Measurements from ENCODE around the gene GPI.
"Not testable (repeated sequence)": the region's sequence is repeated elsewhere in the genome, so short reads cannot be mapped to it uniquely, and the experiment has no call there.

The GPI gene

DNA sequence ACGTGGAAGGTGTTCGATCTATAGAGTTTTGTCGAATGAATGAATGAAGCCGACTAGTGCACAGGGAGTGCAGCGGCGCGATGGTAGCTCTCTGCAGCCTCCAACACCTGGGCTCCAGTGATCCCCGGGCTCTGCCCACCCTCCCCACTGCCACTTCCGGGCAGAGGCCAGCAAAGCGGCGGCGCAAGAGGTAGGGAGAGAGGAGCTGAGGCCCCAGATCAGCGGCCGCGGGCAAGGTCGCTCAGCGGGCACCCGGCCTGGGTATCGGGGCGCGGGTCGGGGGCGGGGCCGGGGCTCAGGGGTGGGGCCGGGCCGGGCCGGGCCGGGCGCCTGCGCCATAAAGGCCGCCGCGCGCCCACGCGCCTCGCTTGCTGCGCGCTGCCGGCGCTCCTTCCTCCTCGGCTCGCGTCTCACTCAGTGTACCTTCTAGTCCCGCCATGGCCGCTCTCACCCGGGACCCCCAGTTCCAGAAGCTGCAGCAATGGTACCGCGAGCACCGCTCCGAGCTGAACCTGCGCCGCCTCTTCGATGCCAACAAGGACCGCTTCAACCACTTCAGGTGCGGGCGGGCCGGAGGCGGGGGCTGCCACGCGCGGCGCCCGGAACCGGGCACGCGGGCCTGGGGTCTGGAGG lies at the start of gene GPI:
GPI (plus strand) TSS at position 367 of the 633 bp plus-strand sequence; CDS start at position 438, 71 bp downstream.
- peak; percentile 59 for DNase-seq (ENCODE audit: low spot score)

DNA sequence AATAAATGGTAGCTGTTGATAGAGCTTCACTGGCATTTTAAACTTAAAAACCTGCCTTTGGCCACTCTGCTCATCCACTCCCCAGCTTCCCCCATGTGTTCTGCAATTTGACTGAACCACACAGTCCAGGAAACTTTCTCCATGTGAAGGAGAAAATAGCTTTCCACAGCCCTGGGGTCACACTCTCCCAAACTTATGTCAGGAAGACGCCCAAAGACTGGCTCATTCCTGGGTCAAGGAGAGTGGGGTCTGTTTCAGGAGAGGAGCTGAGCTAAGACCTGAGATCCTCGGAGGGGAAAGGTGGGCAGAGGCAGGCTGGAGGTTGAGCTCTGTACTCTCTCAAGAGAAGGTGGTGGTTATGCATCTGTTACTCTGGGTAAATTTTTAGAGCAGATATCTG lies 48.7 kb upstream of the GPI start:
- no peak for DNase-seq (ENCODE audit: low spot score)

DNA sequence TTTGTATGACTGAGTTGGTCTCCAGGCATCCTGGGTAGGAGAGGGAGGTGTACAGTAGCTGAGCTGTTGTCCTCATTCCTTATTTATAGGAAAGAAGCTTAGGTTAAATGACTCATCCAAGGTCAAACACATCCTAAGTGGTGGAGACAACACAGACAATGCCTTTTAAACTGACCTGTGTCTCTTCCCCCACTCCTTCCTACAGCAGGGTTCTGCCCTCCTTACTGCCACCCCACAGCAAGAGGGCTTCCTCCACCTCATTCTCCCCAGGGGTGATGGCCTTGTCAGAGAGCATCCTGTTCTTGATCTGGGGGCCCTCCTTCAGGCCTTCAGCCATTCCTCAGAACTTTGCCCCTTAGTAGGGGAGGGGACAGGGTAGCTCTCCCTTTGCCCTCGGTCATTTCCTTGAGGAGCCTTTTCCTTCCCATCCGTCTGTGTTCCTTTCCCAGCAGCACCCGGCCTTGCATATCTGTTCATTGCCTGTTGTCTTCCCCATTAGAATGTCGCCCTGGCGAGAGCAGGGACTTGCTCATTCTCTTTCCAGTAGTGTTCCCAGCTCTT lies 48.2 kb upstream of the GPI start:
- no peak for DNase-seq (ENCODE audit: low spot score)

DNA sequence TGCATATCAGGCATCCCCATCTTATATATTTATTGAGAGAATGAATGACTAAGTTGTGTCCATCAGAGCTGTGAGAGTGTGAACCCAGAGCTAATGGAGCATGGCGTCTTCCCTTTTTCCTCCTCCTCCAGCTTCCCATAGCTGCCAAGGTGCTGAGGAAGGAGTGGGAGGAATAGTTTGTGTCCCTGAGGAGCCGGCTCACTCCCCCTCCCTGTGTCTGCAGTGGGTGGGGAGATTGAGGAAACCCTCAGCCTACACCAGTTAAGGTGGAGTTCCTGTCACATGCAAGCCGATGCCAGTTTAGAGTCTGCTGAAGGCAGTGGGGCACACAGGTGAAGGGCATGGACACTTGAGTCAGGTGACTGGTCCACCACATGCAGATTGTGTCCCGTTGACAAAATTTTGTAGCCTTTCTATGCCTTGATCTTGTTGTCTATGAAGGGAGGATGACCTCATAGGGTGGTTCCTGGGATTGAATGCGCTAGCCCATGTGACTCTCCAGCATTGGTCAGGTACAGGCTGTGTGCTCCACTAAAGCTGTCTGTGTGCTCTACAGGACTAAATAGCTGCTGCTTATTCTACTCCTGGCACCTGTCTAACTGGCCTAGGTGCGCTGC lies 47.6 kb upstream of the GPI start:
- DNase-seq (ENCODE audit: low spot score): peak; percentile 31

DNA sequence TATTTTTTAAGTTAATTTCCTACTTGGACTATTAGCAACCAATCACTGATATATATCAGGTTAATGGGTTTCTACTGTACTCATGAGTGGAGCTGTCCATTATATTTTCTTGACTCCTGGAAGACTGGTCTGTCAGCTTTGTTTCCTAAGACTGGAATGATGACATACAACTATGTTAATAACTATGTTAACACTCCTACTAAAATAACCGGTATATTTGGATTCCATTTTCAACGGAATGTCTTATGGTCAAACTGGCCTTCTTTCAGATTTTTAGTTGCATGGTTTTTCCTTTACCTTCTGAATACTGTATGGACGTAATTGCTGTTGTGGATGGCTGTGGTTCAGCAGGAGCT lies 45.8 kb upstream of the GPI start:
- DNase-seq (ENCODE audit: low spot score): no peak

DNA sequence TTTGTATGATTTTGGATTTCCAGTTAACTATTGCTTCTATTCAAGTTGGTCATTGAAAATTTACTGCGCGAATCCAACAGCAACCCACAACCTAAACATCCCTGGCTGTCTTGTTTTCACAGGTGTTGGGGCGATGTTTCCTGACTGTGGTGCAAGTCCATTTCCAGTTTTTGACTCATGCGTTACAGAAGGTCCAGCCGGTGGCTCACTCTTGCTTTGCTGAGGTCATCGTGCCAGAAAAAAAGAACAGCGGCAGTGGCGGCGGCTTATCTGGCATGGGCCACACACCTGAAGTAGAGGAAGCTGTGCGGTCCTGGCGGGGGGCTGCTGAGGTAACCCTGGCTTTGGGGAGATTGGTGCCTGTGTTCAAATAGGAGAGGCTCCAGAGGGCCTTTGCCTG lies 45.2 kb upstream of the GPI start:
- peak; percentile 54 for DNase-seq (ENCODE audit: low spot score)

DNA sequence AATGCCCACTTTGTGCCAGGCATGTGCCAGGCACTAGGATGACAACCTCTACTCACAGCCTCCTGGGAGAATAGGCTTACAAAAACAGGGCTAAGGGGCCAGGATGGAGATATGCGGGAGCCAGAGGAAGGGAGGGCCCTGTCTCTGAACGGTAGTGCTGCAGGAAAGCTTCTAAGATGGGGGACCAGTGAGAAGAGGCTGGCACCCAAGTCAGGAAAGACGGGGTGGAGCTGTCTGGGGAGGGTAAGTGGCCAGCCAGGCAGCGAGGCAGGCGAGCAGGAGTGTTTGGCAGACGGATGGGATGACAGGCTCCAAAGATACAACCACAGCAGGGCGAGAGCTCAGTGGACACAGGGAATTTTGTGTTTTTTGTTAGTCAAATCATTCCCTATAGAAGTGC lies 44.7 kb upstream of the GPI start:
- DNase-seq (ENCODE audit: low spot score): peak; percentile 58

DNA sequence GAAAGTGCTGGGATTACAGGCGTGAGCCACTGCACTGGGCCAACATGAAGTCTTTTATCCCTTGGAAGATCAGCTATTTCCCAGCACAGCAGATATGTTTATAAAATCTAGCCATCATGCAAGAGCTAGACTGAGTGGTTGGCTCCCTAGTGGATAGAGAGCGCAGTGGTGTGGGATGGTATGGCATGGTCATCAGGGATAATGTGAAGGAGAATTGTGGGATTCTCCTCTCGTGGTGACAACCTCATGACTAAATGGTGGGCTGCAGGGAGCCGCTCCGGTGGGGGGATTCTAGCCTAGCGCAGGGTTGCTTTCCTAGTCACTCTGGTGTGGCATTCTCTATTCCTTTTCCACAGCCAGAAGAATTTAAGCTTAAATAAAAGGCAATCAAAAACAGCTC lies 43.3 kb upstream of the GPI start:
- no peak for DNase-seq (ENCODE audit: low spot score)

DNA sequence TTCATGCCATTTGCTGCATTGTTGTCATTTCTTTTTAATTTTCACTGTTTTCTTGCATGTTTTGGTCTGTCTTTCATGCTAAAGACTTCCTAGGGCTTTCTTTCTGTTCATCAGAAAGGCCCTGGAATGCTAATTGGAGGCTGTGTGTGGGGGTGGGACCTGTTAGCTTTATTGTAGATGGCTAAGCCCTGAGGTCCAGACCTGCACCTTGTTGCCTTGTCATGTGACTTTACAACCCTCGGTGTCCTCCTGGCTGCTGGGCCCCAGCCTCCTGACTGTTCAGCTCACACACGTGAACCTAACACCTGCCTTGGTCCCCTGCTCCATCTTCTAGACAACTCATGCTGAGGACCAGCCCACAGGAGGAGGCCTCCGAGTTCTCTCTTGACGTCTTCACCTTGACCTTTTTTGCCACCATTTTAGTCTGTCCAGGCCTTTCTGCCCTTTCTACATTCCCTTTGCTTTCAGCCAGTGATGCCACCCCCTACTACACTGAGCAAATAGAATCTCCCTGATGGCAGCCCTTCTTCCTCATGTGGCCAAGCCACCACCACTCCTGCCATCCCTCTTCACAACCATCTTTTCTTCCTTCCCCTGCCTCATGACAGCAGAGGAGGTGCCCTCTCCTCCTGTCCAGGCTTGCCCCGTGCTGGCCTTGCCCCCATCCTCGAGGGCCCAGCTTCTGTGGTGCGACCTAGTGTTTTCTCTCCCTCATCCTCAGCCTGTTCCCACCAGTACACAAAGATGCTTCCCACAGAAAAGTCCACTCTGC lies 41.4 kb upstream of the GPI start:
- no peak for DNase-seq (ENCODE audit: low spot score)

DNA sequence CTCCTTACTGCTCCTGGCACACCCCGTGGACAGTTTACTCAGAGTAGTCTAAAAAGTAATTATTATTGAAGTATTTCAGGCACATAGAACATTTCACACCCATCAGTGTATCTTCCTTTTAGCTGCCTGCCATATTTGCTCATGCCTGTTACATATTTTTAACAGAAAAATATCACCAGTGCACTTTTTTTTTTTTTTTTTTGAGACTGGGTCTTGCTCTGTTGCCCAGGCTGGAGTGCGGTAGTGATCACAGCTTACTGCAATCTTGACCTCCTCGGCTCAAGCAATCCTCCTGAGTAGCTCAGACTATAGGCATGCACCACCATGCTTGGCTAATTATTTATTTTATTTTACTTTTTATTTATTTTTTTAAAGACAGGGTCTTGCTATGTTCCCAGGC lies 40.7 kb upstream of the GPI start:
- no peak for DNase-seq (ENCODE audit: low spot score)

DNA sequence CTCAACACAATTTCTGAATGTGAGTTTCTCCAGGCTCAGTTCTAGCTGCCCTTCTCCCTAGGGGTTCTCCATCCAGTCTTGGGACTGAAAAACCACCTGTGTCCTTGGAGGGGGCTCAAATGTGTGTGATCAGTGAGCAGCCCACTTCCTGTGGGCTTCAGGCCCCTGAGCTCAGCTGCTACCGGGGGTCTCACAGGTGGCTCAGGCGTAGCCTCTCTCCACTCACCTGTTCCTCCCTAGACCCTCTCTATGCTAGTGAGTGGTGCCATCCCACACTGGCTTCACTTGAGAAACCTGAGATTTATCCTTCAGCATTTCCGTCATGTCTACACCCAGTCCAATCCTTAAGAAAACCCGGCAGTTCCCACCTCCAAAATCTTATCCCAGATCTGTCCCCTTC lies 39.8 kb upstream of the GPI start:
- no peak for DNase-seq (ENCODE audit: low spot score)

DNA sequence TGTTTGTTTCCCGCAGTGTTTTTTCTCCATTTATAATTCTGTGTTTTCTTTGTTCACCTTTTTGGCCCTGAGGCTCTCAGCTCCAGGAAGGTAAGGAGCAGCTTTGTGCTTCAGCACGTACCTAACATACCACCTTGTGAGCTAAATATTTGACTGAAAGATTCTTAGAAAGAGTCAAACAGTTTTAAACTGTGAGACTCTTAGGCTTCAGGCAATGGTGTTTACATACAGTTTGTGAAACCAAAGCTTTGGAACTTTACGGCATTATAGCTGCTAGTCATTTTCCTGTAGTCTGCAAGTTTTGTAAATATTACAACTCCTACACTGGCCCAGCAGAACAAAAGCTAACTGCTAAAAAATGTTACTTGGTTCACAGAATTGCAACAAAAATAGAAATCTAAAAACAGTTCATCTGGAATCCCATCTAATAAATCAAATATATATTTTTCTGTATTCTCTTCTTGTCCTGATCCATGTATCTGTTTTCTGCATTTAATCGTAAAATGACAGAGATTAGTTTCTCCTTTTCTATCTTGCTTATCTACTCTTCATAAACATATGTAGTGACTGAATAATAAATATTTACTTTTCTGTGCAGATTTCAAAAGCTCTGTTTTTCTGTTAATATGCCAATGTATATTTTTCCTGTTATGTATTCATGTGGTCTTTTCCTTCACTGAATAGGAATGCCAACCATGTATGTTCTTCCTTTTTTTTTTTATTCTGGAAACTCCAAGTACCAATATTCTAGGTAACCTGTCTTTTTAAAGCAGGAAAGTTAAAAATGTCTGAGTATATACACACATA lies 38.8 kb upstream of the GPI start:
- DNase-seq (ENCODE audit: low spot score): no peak

DNA sequence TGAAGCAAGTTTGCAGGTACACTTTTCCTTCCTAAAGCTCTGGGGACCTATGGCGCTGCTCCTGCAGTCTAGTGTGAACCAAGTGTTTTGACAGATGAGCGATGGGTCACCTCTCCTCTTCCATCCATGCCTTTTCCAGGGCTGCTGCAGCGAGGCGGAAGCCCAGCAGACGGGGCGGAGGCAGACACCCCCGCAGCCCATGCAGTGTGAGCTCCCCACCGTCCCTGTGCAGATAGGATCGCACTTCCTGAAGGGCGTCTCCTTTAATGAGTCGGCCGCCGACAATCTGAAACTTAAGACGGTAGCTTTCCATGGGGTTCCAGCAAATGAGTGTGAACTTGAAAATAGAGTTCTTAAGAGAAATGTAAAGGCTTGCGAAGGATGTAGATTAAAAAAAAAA lies 37.1 kb upstream of the GPI start:
- DNase-seq (ENCODE audit: low spot score): no peak

DNA sequence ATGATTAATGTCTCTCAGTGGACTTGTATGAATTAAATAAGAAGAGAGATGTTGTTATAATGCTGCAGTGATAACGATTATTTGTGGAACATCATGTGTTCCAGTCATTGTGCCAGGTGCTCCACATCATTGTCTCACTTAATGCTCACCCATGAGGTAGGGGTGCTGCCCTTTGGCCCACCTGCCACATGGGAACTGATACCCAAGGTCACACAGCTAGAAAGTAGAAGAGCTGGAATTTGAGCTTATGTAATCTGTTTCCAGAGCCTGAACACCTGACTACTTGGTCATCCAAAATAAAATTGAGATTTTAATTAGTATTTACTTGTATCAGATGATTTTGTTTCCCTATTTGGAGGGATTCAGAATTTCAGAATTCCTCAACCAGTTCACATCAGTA lies 36.0 kb upstream of the GPI start:
- DNase-seq (ENCODE audit: low spot score): no peak

DNA sequence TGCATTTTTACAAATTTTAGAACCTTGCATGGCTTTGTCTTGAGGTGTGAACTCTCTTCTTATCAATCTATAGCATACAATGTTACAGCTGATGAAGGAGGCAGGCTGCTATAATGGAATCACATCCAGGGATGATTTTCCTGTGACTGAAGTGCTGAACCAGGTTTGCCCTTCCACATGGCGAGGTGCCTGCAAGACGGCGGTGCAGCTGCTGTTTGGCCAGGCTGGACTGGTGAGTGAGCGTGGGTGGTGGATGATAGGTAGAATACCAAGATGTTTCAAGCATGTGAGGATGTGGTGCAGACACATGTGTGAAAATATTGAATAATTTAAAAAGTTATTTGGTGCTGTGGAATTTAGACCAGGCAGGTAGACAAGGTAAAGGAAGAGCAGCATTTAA lies 34.9 kb upstream of the GPI start:
- DNase-seq (ENCODE audit: low spot score): no peak

DNA sequence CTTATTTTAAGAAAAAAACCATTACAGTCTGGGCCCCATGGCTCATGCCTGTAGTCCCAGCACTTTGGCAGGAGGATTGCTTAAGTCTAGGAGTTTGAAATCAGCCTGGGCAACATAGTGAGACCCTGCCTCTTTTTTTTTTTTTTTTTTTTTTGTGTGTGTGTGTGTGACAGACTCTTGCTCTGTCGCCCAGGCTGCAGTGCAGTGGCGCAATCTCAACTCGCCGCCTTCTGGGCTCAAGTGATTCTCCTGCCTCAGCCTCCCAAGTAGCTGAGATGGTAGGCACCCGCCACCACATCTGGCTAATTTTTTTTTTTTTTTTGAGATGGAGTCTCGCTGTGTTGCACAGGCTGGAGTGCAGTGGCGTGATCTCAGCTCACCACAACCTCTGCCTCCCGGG lies 34.4 kb upstream of the GPI start:
- not testable (repeated sequence) for DNase-seq (ENCODE audit: low spot score)

DNA sequence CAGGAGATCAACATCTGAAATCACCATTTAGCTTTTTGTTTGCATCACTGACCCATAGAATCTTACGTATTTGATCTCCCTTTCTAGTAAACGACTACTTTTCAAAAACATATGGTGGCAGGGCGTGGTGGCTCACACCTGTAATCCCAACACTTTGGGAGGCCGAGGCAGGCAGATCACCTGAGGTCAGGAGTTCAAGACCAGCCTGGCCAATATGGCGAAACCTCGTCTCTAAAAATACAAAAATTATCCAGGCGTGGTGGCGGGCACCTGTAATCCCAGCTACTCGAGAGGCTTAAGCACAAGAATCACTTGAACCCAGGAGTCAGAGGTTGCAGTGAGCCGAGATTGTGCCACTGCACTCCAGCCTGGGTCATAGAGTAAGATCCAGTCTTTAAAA lies 33.4 kb upstream of the GPI start:
- DNase-seq (ENCODE audit: low spot score): not testable (repeated sequence)

DNA sequence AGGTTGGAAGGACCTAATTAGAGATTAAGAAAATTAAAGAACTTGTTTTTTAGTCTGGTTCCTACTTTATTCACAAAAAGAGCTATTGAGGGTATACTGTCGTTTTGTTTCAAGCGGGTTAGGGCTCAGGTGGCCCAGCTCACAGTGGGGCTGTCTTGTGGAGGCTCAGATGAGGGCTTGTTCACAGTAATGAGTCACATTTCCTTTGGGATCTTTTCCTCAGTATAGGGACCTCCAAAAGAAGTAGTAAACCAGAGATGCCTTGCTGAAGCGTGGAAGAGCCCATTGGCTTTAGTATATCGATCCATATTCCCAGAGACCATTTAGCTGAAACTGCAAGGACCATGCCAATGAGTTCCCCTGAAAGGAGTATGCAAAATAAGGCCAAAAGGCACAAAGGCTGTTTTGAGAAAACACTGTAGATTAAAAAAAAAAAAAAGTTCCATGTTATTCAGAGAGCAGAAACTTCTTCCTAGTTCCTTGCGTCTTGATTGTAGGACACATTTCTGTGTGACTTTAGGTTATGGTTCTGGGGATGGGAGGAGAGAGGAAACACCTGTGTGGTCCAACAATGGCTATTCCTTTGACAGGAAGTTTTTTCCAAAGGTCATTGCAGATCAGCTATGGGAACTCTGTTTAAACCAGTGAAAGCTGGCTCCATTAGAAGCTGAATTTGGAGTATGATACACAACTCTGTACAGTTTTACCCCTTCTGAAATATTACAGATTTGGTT lies 32.8 kb upstream of the GPI start:
- no peak for DNase-seq (ENCODE audit: low spot score)

DNA sequence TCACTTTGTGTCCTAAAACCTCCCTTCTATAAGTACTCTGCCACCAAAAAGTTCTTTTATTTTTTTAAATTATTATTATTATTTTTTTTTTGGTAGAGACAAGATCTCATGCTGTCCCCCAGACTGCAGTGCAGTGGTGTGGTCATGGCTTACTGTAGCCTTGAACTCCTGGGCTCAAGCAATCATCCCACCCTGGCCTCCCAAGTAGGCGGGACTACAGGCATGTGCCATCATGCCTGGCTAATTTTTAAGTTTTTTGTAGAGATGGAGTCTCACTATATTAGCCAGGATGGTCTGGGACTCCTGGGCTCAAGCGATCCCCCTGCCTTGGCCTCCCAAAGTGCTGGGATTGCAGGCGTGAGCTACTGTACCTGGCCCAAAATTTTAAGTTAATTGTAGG lies 29.1 kb upstream of the GPI start:
- no peak for DNase-seq (ENCODE audit: low spot score)

DNA sequence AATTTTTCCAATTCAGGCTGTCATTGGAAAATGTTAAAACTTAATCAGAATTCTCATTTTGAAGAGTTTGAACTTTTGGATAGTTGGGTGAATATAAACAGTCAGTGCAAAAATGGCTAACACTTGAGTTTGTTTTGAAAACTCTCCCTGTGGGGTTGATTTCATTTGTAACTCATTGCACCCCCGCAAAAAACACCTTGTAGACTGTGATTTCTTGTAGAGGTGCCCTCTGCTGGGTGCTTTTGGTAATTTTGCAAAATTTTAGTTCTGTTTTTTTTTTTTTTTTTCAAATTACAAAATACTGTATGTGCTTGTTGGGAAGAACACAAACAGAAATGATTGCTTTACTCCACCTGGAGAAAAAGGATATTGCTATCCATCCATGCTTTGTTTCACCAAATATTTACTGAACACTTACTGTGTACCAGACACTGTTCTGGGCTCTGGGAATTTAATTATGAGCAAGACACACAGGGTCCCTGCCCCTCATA lies 28.2 kb upstream of the GPI start:
- DNase-seq (ENCODE audit: low spot score): peak; percentile 46

DNA sequence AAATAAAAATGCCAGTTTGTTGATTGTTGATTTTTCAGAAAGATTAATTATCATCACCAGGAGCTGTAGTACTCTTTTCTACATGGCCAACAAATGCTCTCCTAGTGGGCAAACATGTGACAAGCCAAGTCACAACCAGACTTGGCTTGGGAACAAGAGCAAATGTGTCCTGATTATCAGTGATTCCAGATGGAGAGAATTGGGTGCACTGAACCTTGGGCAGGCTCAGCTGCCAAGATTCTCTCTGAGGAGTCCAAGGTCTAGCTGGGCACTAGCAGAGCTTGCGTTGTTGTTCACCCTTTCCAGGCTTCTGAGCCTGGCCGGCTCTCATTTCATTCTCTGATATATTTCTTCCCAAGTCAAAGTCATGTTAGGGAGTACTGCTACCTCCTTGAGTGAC lies 27.3 kb upstream of the GPI start:
- DNase-seq (ENCODE audit: low spot score): peak; percentile 97

All from cerebellar cortex (tissue), 1 donor.